Hepatocyte (in vitro differentiated cells): ENCODE data around the gene MSANTD2.

ENCODE experiments used
- EZH2 ChIP-seq: fragments of 200-600 bp; sonication (generic); IDR thresholded peaks from 2 replicates; pipeline ENCODE4 v1.6.1; 2016; ENCODE audit warnings: antibody characterized with exemption, mild to moderate bottlenecking, borderline replicate concordance
- EZH2phosphoT487 ChIP-seq: fragments of 200-600 bp; sonication (generic); IDR thresholded peaks from one replicate; pipeline ENCODE4 v1.6.1; 2018; ENCODE audit warnings: antibody characterized with exemption, mild to moderate bottlenecking, low read depth, moderate library complexity; ENCODE audit not compliant: unreplicated experiment, severe bottlenecking
- TF ChIP-seq, protein P1 (sequence below): fragments of 200-600 bp; sonication (generic); IDR thresholded peaks from 2 replicates; pipeline ENCODE4 v1.5.1; 2016; ENCODE audit warnings: antibody characterized with exemption, mild to moderate bottlenecking; ENCODE audit not compliant: poor library complexity

GRCh38 chr11:124800226-124800929 lies at the start of gene MSANTD2:
- TF ChIP-seq, protein P1, sequence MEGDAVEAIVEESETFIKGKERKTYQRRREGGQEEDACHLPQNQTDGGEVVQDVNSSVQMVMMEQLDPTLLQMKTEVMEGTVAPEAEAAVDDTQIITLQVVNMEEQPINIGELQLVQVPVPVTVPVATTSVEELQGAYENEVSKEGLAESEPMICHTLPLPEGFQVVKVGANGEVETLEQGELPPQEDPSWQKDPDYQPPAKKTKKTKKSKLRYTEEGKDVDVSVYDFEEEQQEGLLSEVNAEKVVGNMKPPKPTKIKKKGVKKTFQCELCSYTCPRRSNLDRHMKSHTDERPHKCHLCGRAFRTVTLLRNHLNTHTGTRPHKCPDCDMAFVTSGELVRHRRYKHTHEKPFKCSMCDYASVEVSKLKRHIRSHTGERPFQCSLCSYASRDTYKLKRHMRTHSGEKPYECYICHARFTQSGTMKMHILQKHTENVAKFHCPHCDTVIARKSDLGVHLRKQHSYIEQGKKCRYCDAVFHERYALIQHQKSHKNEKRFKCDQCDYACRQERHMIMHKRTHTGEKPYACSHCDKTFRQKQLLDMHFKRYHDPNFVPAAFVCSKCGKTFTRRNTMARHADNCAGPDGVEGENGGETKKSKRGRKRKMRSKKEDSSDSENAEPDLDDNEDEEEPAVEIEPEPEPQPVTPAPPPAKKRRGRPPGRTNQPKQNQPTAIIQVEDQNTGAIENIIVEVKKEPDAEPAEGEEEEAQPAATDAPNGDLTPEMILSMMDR = no peak
- TF ChIP-seq EZH2 (no peak), EZH2phosphoT487 (no peak)
